Naive thymus-derived CD4-positive, alpha-beta T cell (primary cell): Measurements from ENCODE around the gene LANCL2. TPM values are rescaled to one million over a fixed set of nuclear protein-coding genes. Genes with fewer than 3 reads are reported as not detected.

Source experiments
- polyA plus RNA-seq, 2 donors: library from polyadenylated mRNA; unstranded; fragments of 300-500 nt; fragmentation: Illumina TruSeq; gene quantifications; one replicate each; pipeline ENCODE4 v1.2.3, GENCODE V29; 2021
- total RNA-seq, 6 experiments: library from RNA in 5 of 6; stranded (reverse) in 5 of 6; gene quantifications; 1 replicate in 5 of 6; 2 replicates in 1 of 6; pipeline ENCODE4 v1.2.3 and lab custom pipeline; 2021 to 2026

LANCL2 gene
- total and polyA plus RNA-seq, 7 experiments from 2014 or later, result 4.8 to 10.5 (median 8.2) TPM

Other genes starting within 250 kb of the LANCL2 start
- gene VOPP1, start 207.2 kb downstream of the LANCL2 start, total RNA-seq, result 100 to 1,000 TPM in 1 of 5 experiments, 10 to 100 TPM in 4; 66.2 to 111 (median 82.0) TPM
- 10 to 100 TPM; 33.6 to 35.0 TPM for gene VOPP1, start 207.2 kb downstream of the LANCL2 start, polyA plus RNA-seq